Activated CD4-positive, alpha-beta T cell treated with anti-CD3 and anti-CD28 coated beads for 1 hour (primary cell): ENCODE data around the gene CLEC2A.

Experiments
- DNase-seq: peaks from one replicate; pipeline ENCODE4 v3.0.0-alpha.2; 2020

The CLEC2A gene

GRCh38 chr12:9931245-9931644 lies 925 bp downstream of the CLEC2A start:
- no peak for DNase-seq

GRCh38 chr12:9928607-9929006 lies 3.6 kb downstream of the CLEC2A start:
- no peak for DNase-seq

DNA sequence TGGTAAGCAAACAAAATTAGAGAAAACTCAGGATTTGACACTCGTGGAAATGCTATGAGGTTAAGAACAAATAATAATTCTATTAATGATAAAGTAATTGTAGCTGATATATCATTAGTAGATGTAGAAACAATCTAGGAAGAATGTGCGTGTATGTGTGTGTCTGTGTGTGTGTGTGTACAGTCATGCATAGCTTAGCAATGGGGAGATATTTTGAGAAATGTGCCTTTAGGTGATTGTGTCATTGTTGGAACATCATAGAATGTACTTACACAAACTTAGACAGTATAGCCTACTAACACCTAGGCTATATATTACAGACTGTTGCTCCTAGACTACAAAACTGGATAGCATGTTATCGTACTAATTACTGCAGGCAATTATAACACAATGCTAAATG lies 5.3 kb downstream of the CLEC2A start:
- DNase-seq = no peak

DNA sequence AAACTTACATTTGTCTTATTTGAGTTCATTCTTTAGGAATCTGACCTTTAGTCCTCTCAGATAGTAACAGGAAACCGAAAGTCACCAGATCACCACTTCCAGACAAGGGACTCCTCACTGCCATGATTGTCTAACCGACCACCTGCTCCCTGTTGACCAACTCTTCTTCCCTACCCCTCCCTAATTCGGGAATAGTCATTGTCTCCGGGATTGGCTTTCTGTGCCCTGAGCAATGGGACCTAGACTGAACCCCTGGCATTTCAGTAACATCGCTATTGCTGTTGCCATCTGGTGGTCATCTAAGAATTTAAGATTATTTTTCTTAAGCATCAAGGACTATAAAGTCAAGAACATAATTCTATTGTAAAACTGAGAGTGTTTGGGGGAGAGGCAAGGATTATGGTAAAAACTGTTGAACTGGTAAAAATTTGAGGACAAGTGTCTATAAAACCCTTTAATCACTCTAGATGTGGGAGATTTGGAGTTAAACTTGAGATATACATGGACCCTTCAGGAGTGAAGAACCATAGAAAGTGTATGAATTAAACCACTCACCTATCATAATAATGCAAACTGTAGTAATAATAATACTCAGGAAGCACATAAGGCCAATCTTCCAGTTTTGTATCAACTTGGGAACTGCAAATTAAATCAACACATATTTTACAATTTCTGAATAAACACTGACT lies 6.3 kb downstream of the CLEC2A start:
- no peak for DNase-seq

DNA sequence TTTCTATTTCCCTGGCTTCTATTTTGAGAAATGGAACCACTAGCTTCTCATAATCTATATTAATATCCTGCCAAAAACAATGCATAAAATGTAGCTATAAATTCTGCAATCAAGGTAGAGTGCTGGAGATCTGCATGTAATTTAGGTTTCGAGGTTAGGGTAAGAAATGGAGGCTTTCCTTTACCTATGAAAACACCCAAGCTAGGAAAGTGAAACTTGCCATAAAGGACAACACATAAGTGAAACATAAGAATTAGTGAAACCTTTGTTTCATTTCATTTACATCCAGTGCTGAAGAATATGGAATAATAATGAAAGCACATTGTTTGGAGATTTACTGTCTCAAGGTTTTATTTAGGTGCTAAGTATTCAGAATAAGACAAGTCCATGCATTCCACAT lies 9.7 kb downstream of the CLEC2A start:
- no peak for DNase-seq

DNA sequence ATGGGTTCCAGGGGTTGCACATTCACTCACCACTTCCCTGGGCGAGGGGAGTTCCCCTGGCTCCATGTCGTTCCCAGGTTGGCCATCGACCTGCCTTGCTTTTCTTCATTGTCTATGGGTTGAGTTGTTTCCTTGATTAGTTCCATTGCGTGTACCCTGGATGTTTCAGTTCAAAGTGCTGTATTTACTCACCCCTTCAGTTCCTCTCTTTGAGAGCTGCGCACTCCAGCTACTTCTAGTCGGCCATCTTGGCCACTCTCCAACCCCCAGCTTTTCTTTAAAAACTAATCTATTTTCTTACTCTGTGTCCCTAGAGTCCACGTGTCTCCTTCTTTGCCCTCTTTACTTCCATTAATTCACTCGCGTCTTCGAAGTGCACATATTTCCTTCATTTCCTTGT lies 11.7 kb downstream of the CLEC2A start:
- DNase-seq = no peak

DNA sequence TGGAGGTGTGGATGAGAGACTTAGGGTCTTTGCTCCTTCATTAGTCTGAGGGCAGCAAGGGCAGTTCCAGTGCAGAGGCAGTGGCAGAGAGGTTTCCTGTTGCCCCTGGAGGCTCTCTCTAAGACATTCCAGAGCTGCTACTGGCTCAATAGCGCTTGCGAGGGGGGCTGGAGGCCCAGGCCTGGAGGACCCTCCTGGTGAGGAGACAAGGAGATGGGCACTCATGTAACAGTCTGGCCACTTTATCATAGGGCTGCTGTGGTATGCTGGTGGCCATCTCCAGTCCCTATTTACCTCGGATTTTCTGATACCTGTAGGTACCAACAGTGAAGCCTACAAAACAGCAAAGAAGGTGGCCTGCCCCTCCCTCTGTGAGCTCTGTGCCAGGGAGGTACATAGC lies 12.7 kb downstream of the CLEC2A start:
- no peak for DNase-seq

GRCh38 chr12:9911708-9912107 lies 20.5 kb downstream of the CLEC2A start:
- DNase-seq = no peak

- no peak for DNase-seq
Measured at GRCh38 chr12:9910716-9911421, 21.3 kb downstream of the CLEC2A start.

DNA sequence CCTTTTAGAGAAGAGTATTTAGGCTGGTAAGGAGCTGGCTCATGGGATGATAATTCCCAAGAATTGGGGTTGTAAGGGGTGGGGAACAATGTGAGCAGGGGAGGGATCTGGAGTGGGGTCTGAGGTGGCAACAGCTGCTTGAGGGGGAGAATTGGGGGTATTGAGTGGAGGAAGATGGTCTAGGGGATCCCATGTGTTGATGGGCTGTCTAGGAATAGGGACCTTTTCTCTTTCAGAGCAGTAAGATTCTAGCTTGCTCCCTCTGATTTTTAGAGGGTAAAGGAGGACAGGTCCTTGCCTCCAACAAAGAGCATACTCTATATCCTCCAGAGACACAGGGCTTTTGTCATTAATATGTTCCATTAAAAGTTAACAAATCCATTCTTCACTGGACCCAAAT lies 22.4 kb downstream of the CLEC2A start:
- no peak for DNase-seq

DNA sequence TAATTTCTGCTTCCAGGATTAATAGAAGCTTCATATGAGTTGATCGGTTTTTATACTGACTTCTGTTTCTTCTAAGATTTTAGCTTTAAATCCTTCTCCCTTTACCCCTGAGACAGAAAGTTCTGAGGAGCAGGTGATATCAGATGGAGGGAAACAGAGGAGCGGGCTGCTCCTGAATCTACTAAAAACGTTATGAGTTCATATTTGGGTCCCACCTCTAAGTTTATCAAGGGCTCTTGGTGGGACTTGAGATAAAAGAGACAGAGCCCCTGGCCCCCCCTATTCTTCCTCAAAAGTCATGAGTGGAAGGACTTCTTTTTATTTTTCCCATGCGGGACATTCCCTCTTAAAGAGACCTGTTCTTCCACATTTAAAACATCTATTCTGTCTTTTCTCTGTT lies 23.8 kb downstream of the CLEC2A start:
- DNase-seq = no peak

- no peak for DNase-seq
Measured at GRCh38 chr12:9907769-9908168, 24.4 kb downstream of the CLEC2A start.

- no peak for DNase-seq
Measured at GRCh38 chr12:9906873-9907272, 25.3 kb downstream of the CLEC2A start.

- DNase-seq = no peak
Measured at GRCh38 chr12:9902539-9903228, 29.5 kb downstream of the CLEC2A start.

- DNase-seq = no peak
Measured at GRCh38 chr12:9900930-9901329, 31.2 kb downstream of the CLEC2A start.

DNA sequence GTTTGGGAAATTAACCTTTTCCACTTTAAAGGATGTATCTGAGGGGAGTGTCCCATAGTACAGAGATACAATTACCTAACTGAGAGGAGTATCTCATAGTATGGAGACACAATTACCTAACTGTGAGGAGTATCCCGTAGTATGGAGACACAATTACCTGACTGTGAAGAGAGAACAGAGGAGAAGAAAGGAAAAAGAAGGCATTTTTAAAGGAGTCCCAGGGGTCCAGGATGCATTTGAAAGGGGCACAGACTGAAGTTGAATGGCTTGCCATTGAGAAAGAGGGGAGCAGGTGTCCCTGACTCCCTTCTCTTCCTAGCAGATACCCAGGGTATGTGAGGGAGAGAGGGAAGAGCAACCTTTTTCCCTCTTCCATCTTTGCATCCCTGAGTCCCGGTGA lies 33.0 kb downstream of the CLEC2A start:
- DNase-seq = no peak

DNA sequence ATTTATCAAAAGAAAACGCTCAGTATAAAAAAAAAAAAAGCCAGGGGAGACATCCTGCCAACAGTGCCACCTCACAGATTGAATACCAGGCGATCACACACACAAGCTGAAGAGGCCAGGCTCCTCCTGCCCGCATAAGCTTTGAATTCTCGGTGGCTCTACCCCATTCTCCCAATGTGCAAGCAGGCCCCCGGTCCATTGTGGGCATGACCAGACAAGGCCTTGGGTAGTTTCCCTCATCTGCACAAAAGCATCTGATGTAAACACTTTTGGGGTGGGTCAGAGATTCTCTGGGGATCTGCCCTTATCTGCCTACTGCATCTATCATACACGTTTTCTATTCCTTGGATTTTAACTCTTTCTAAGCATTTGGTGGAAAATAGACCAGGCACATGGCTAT lies 34.6 kb downstream of the CLEC2A start:
- DNase-seq = no peak

DNA sequence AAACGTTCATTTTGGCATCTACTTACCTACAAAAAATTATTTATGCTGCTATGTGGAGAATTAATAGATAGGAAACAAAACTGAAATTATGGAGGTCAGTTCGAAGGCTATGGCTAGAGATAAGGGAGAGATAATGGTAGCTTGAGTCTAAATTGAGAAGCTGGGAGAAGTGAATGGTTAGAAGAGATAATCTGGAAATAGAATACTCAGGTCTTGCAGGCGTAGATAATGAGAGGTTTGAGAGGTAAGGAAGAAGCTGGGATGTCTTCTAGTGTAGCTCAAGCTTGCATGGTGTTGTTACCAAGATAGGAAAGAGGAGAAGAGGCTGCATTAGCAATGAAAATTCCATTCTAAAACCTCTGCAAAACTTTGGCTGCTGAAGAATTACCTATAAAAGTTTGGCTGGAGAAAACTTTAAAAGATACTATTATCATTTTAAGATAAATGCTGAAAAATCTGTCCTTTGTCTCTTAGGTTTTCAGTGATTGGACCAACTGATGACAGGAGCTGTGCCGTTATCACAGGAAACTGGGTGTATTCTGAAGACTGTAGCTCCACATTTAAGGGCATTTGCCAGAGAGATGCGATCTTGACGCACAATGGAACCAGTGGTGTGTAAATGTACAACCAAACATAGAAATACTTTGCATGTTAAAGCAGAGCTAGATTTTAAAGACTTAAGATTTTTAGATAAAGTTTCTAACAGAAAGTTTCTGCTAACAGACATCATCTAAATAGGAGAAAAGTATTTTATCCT lies 36.8 kb downstream of the CLEC2A start:
- DNase-seq = no peak

- DNase-seq = no peak
Measured at GRCh38 chr12:9888665-9889273, 43.4 kb downstream of the CLEC2A start.

GRCh38 chr12:9883175-9883574 lies 49.0 kb downstream of the CLEC2A start:
- no peak for DNase-seq

DNA sequence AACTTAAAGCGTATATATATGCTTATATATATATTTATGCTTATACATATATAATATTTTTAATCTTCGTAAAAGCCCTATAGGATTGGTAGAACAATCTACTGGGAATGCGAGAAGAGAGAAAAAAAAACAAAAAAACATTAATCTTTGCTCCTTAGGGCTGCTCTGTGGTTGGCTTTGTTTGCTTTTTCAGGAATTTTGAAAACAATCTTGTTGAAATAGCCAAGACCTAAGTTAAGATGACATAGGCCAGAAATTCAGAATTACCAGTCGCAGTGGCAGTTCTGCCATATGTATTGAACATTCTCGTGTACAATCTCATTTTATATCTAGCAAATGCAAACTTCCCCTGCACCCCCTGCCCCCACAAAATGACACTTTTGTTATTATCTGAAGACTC lies 50.2 kb downstream of the CLEC2A start:
- DNase-seq = no peak

GRCh38 chr12:9881246-9881645 lies 50.9 kb downstream of the CLEC2A start, which contains the start of gene KLRF2:
TSS of gene KLRF2 (plus strand) at chr12:9881489. CDS start at chr12:9881596, 107 bp downstream.
- DNase-seq = no peak

DNA sequence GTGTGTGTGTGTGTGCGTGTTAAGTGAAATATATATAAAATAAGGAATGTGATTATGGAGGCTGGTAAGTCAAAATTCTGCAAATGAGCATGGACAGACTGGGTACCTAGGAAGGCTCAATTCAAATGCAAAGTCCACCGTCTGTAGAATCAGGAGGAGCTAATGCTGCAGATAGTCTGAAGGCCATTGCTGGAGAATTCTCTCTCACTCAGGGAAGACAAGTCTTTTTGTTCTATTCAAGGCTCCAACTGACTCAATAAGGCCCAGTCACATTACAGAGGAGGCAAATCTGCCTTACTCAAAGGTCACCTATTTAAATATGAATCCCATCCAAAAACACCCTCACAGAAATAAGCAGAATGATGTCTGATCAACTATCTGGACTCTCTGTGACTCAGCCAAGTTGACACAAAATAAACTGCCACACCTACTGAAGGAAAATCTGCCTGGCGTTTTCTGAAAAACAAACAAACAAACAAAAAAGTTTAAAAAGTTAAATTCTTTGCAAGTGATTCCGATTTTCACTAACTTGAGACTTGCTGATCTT lies 51.6 kb downstream of the CLEC2A start:
- no peak for DNase-seq
